Adrenal gland (tissue), 12 donors: ENCODE results near the gene MSANTD1. TPM values are rescaled to one million over a fixed set of nuclear protein-coding genes. Genes with fewer than 3 reads are reported as not detected.
A peak's percentile ranks its signal among the peaks of the same experiment; 100 is the strongest.

Source experiments
- DNase-seq, 7 donors: peaks; one replicate each; pipeline ENCODE4 v3.0.0-alpha.2; 2019 to 2020
- H3K27ac ChIP-seq, 5 donors: fragments of 200-600 bp; sonication (generic) in 4 of 5; 1 replicate in 3 of 5; 2 replicates in 2 of 5; pipeline versions ENCODE4 v1.5.1 to v1.8.0; 2016 to 2020; ENCODE audit warnings: mild to moderate bottlenecking in 1 of 5
- H3K27me3 ChIP-seq: fragments of 200-600 bp; 2 replicates; pipeline ENCODE4 v1.8.0; 2021
- H3K36me3 ChIP-seq, 2 donors: fragments of 200-600 bp; replicated peaks in 1 of 2; 1 replicate in 1 of 2; 2 replicates in 1 of 2; pipeline versions ENCODE4 v1.5.1 to v1.8.0; 2018 to 2022
- H3K4me1 ChIP-seq, 2 donors: fragments of 200-600 bp; replicated peaks in 1 of 2; 1 replicate in 1 of 2; 2 replicates in 1 of 2; pipeline versions ENCODE4 v1.5.1 to v1.8.0; 2018 to 2021
- H3K4me3 ChIP-seq, 4 donors: fragments of 200-600 bp; sonication (generic) in 3 of 4; one replicate each; pipeline ENCODE4 v1.5.1; 2016 to 2018
- H3K9me3 ChIP-seq, 3 donors: fragments of 200-600 bp; sonication (generic) in 1 of 3; replicated peaks in 1 of 3; 1 replicate in 2 of 3; 2 replicates in 1 of 3; pipeline versions ENCODE4 v1.5.1 to v1.8.0; 2016 to 2021
- CTCF ChIP-seq, 6 experiments: fragments of 450-650 bp in 4 of 6; fragments of 200-600 bp in 2 of 6; sonication (generic) in 1 of 6; IDR thresholded peaks; 1 replicate in 5 of 6; 2 replicates in 1 of 6; pipeline versions ENCODE4 v1.5.1 to v1.8.0; 2016 to 2021; ENCODE audit warnings: antibody characterized with exemption in 6 of 6, mild to moderate bottlenecking in 2 of 6, moderate library complexity in 1 of 6
- POLR2A ChIP-seq, 2 donors: fragments of 450-650 bp; IDR thresholded peaks; one replicate each; pipeline ENCODE4 v1.6.1; 2017; ENCODE audit warnings: antibody characterized with exemption in 2 of 2, mild to moderate bottlenecking in 2 of 2, moderate library complexity in 1 of 2
- WGBS, 4 donors: extraction: QIAGEN DNeasy Blood & Tissue Kit in 2 of 4; methylation state at CpG; one replicate each; pipeline versions ENCODE4 v1.1.5 to v1.1.7; 2013 to 2017; 5-methylcytosine and 5-hydroxymethylcytosine counted together
- intact Hi-C, 2 donors: fragments of 100-400 bp; cut with DNase I; formaldehyde crosslinking; loops; one replicate each; pipeline versions ENCODE4 v1.14.1 to v1.15.0; 2022 to 2023
- polyA plus RNA-seq, 3 donors: library from polyadenylated mRNA; stranded (reverse); fragments of 200-250 nt in 2 of 3; fragments of 350-450 nt in 1 of 3; fragmentation: Illumina TruSeq in 1 of 3; extraction: RNeasy Lipid Tissue Mini Kit (QIAGEN cat#74804) in 1 of 3; gene quantifications; one replicate each; pipeline ENCODE4 v1.2.3, GENCODE V29; 2013 to 2014
- total RNA-seq, 9 donors: library from RNA; depleted of rRNA in 4 of 9; stranded (reverse); fragments of >200 nt in 4 of 9; fragments of 120-200 nt in 1 of 9; fragmentation: NEBNext Ultra II Directional in 1 of 9; extraction: Animal tissue kit (Norgen Biotek cat#: 25700) in 1 of 9; gene quantifications; one replicate each; pipeline versions ENCODE4 v1.1.0 to v1.2.4, GENCODE V29; 2013 to 2023
- donor health status: healthy with polysubstance abuse.
- donor health status: Bipolar disorder and iron deficiency.
- donor health status: DM: yes; HTN: yes; CAD: no.
- donor health status: DM: no; HTN: no; CAD: no.
- donor health status: DM: no; HTN: no; CAD: no.
- donor health status: DM: yes; HTN: yes; CAD: no.

The MSANTD1 gene
- total and polyA plus RNA-seq, 12 donors, result 0.05 to 3.0 (median 0.40) TPM; not detected in 1

DNA sequence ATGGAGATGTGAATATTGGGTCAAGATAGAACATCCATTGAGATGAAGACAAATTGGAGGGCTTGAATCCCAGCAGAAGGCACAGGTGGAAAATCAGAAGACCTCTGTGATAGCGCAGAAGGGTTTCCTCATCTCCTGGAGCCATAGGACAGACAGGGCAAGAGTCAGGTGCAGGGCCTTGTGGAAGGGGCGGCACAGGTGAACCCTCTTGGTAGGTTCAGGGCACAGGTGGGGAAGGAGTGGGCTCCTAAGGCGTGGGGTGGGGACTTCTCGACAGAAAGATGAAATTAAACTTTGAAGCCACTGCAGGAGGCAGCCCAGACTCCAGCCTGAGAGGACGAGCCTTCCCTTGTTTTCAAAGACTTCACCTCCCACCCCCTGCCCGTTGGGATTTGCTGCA lies 34.5 kb downstream of the MSANTD1 start:
- no peaks in the 10 kb centered on the region for H3K36me3 ChIP-seq
- intact Hi-C loops, result no loop called here

DNA sequence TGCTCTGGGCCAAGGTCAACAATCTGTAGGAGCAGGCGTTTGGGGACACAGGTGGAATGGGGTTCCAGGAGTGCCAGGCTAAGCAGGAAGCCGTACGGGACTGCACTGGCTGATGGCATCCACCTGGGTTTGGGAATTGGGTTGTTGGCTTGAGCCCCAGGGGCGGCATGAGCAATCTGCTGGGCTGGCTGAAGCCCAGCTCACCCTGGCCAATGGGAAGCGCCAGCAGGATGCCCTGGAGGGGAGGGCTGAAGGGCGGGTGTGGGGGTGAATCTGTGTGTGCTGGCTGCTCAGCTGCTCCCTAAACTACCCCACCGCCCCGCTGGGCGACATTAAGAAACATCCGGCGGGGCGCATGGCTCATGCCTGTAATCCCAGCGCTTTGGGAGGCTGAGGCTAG lies 35.0 kb downstream of the MSANTD1 start:
- 65 to 82% (median 73%) methylated on average over 6 to 13 of the region's 13 CpGs for WGBS, 4 donors
- Histone ChIP-seq H3K27me3 (no peaks in the 10 kb centered on the region), H3K4me3 (no peak overlapping the region), H3K9me3 (no peaks in the 10 kb centered on the region), H3K36me3 (no peaks in the 10 kb centered on the region), H3K27ac (no peak overlapping the region), H3K4me1 (no peaks in the 10 kb centered on the region)
- intact Hi-C loops, result no loop called here
- TF ChIP-seq POLR2A (IDR thresholded peaks at IDR 0.05) (no peak), CTCF (IDR thresholded peaks at IDR 0.05) (no peak)
- peak in 2 of 7 donors; percentile 11 to 45 for DNase-seq

More for the DNA sequence above, 34.5 kb downstream of the MSANTD1 start:
- WGBS, 4 donors, result 72 to 85% (median 77%) methylated on average over 6 of the region's 6 CpGs
- Histone ChIP-seq H3K27me3 (no peaks in the 10 kb centered on the region), H3K9me3 (no peaks in the 10 kb centered on the region), H3K4me3 (no peak overlapping the region), H3K4me1 (no peaks in the 10 kb centered on the region), H3K27ac (no peak overlapping the region)
- DNase-seq, result no peak
- TF ChIP-seq CTCF (IDR thresholded peaks at IDR 0.05), result no peak
- no peak for TF ChIP-seq POLR2A (IDR thresholded peaks at IDR 0.05)

- no peaks in the 10 kb centered on the region for H3K36me3 ChIP-seq
- no peak overlapping the region for H3K4me3 ChIP-seq
- TF ChIP-seq POLR2A (IDR thresholded peaks at IDR 0.05), result no peak
- no peak for TF ChIP-seq CTCF (IDR thresholded peaks at IDR 0.05)
- H3K27ac ChIP-seq, result no peak overlapping the region
- H3K27me3 ChIP-seq, result no peaks in the 10 kb centered on the region
- H3K9me3 ChIP-seq, result no peaks in the 10 kb centered on the region
- 79 to 87% (median 82%) methylated on average over 19 to 24 of the region's 24 CpGs for WGBS, 4 donors
- no peaks in the 10 kb centered on the region for H3K4me1 ChIP-seq
- DNase-seq, result peak in 2 of 7 donors; percentile 14 to 40
- intact Hi-C loops, result no loop called here
Measured at GRCh38 chr4:3284734-3285557, 36.0 kb downstream of the MSANTD1 start.

- DNase-seq, result peak in 4 of 7 donors; percentile 19 to 57 (median 41)
- H3K27ac ChIP-seq, result no peak overlapping the region
- H3K9me3 ChIP-seq, result no peaks in the 10 kb centered on the region
- H3K4me1 ChIP-seq, result no peaks in the 10 kb centered on the region
- no peak for TF ChIP-seq POLR2A (IDR thresholded peaks at IDR 0.05)
- TF ChIP-seq CTCF (IDR thresholded peaks at IDR 0.05), result no peak
- 56 to 69% (median 64%) methylated on average over 9 to 38 of the region's 38 CpGs for WGBS, 4 donors
- H3K4me3 ChIP-seq, result no peak overlapping the region
- intact Hi-C loops, result no loop called here
- H3K36me3 ChIP-seq, result no peaks in the 10 kb centered on the region
- H3K27me3 ChIP-seq, result no peaks in the 10 kb centered on the region
Measured at GRCh38 chr4:3285558-3286334, 36.8 kb downstream of the MSANTD1 start.
